Cardiac fibroblast (primary cell): ENCODE results near the gene SLC25A21.

Experiments used
- DNase-seq, 2 donors: peaks; one replicate each; pipeline versions ENCODE4 v3.0.0 to v3.0.0-alpha.2; 2010; ENCODE audit warnings: low read depth in 2 of 2
- H3K4me3 ChIP-seq, 2 donors: replicated peaks in 1 of 2; 1 replicate in 1 of 2; 2 replicates in 1 of 2; pipeline ENCODE4 v1.5.1; 2011; ENCODE audit warnings: low read depth in 2 of 2, low read length in 2 of 2, mild to moderate bottlenecking in 2 of 2, moderate library complexity in 1 of 2
- TF ChIP-seq, protein P1 (sequence below): IDR thresholded peaks from one replicate; pipeline ENCODE4 v1.5.1; 2011; ENCODE audit warnings: low read depth, mild to moderate bottlenecking, low read length, inconsistent platforms

The SLC25A21 gene

DNA sequence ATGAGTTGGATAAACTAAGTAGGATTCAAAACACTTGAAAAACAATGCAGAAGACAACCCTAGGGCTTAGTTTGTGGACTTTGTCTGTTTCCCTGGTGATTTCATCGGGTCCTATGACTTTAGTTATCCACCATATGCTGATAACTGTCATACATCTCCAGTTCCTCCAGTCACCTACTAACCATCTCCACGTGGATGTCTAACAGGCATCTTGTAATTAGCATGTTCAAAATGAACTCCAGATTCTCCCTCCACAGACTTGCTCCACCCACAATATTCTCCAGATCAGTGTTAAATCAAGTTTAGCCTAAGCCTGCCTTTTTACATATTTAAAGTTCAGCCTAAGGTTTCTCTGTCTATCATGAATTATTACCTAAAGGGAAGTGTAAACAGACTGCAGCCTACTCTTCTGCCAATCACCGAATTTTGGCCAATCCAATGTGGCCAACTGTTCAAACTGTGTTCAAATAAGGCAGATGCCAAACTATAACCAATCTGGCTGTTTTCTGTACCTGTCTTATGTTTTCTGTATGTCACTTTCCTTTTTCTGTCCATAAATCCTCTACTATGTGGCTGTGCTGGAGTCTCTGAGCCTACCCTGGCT lies 423.7 kb downstream of the SLC25A21 start:
- no peak overlapping the region for H3K4me3 ChIP-seq
- TF ChIP-seq, protein P1, sequence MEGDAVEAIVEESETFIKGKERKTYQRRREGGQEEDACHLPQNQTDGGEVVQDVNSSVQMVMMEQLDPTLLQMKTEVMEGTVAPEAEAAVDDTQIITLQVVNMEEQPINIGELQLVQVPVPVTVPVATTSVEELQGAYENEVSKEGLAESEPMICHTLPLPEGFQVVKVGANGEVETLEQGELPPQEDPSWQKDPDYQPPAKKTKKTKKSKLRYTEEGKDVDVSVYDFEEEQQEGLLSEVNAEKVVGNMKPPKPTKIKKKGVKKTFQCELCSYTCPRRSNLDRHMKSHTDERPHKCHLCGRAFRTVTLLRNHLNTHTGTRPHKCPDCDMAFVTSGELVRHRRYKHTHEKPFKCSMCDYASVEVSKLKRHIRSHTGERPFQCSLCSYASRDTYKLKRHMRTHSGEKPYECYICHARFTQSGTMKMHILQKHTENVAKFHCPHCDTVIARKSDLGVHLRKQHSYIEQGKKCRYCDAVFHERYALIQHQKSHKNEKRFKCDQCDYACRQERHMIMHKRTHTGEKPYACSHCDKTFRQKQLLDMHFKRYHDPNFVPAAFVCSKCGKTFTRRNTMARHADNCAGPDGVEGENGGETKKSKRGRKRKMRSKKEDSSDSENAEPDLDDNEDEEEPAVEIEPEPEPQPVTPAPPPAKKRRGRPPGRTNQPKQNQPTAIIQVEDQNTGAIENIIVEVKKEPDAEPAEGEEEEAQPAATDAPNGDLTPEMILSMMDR = no peak
- DNase-seq = no peak

DNA sequence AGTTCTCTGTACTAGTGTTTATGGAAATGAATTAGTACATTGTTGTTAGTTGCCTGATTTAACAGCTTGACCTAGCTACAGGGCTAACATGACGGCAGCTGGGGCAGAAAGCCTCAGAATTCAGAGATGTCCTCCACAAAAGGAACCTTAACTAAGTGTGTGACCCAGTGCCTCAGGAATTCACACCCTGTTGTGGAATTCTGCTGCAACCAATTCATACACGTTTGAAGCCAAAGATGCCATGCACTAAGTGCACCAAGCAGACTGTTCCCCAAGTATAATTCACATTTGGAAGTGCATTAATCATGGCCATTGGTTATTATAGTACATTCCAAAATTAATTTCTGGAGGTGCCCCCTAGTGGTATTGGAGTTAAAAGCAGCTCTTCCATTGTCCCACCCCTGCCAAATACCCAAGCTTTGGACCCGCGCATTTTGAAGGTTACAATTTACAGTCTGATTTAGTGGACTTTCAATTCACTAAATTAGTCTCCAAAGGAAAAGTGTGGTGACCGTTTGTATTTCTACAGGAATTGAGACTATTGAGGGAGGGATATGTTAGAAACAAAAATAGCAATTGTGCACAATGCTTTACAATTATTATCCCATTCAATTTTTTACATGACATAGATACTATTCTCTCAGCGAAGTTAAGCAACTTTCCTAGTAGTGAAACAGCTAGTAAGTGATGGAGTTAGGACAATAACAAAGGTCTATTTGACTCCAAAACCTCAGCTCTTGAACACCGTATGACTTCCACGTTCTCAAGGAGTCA lies 424.8 kb downstream of the SLC25A21 start:
- TF ChIP-seq, protein P1 = peak; percentile 53
- DNase-seq = peak in 1 of 2 donors; percentile 27
- no peak overlapping the region for H3K4me3 ChIP-seq

DNA sequence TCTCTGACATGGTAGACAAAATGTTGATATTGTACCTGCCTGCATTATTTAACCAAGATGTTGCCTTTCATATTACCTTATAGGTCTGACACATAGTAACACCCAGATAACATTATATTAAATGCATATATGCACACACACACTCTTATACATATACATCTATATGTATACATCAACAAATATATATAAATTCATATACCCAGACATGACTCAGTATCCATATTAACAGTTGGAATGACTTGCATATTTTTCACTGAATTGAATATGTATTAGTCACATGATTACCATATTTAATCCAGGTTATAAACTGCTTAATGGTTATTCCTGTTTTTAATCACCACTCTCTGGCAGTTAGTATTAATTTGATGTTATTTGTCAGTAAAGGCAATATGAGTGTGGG lies 425.5 kb downstream of the SLC25A21 start:
- no peak overlapping the region for H3K4me3 ChIP-seq
- TF ChIP-seq, protein P1 = no peak
- no peak for DNase-seq

DNA sequence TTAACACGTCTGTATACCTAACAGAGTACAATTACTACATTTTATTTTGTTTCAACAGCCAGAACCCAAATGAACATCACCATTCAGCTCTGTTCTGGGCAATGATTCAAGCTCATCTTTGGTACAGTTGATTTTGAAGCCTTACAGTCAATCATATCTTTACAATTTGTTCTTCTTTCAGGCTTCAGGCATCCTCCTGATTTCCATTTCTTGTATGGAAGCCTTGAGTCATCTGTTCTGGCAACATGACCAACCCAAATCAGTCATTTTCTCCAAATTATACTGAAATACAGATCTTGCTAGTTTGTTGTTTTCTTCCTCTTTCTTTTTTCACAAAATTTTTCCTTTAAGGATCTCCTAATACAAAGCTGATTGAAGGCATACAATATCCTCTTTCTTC lies 430.5 kb downstream of the SLC25A21 start:
- no peak for DNase-seq
- TF ChIP-seq, protein P1 = no peak
- H3K4me3 ChIP-seq = no peak overlapping the region

DNA sequence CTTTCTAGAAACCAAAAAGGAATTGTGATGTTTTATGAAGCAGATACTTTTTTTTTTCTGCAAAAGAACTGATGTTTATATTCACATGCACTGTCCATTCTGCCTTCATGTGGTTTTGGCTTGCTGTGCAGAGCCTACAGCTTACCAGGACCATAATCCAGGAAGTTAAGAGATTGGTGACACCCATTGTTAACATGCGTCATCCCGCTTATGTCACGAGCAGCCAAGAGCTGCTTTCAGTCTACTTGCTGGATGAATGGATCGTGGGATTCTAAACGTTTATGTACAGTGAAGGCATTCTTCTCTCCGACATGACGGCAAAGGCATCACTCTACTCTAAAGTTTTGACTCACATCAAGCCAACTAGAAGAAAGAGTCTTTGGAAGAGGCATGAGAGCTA lies 434.1 kb downstream of the SLC25A21 start:
- TF ChIP-seq, protein P1 = no peak
- DNase-seq = no peak
- H3K4me3 ChIP-seq = no peak overlapping the region

DNA sequence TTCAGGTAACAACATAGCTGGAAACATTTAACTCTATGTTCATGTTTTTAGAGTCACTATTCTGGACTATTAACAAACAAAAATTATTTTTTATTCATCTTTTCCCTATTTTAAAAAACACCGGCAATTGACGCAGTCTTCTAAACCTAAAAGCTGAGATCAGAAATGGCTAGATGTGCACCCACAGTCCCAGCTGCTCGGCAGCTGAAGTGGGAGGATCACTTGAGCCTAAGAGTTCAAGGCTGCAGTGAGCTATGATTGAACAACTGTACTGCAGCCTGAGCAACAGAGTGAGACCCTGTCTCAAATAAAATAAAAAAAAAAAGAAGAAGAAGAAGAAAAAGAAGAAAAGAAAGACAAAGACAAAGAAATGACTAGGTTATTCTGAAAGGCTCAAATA lies 446.3 kb downstream of the SLC25A21 start:
- no peak overlapping the region for H3K4me3 ChIP-seq
- DNase-seq = no peak
- TF ChIP-seq, protein P1 = no peak
